PFSK-1 (cell line): Measurements from ENCODE around the gene RRM2.

Experiments
- FOXP2 ChIP-seq: optimal IDR thresholded peaks from 2 replicates; pipeline ENCODE3; 2011; ENCODE audit warnings: borderline replicate concordance, control low read depth, inconsistent platforms; ENCODE audit not compliant: insufficient read depth; ENCODE audit errors: extremely low read length, extremely low read depth
- POLR2AphosphoS5 ChIP-seq: IDR thresholded peaks from 2 replicates; pipeline ENCODE4 v1.6.1; 2012; ENCODE audit warnings: low read depth, mild to moderate bottlenecking, control low read depth, low read length, moderate library complexity
- SIN3A ChIP-seq: IDR thresholded peaks from 2 replicates; pipeline ENCODE4 v1.6.1; 2012; ENCODE audit warnings: mild to moderate bottlenecking, low read length, moderate library complexity, borderline replicate concordance; ENCODE audit not compliant: insufficient read depth
- TAF1 ChIP-seq: IDR thresholded peaks from 2 replicates; pipeline ENCODE4 v1.6.1; 2012; ENCODE audit warnings: low read length, control low read depth, borderline replicate concordance; ENCODE audit not compliant: insufficient read depth
- TF ChIP-seq, protein P1 (sequence below), 2 experiments: IDR thresholded peaks; 2 replicates each; pipeline versions ENCODE4 v1.6.1 to v1.8.0; 2011 to 2012; ENCODE audit warnings: low read depth in 2 of 2, low read length in 2 of 2, control low read depth in 1 of 2, inconsistent platforms in 1 of 2, mild to moderate bottlenecking in 1 of 2, moderate library complexity in 1 of 2; ENCODE audit not compliant: insufficient read depth in 1 of 2

RRM2 gene

DNA sequence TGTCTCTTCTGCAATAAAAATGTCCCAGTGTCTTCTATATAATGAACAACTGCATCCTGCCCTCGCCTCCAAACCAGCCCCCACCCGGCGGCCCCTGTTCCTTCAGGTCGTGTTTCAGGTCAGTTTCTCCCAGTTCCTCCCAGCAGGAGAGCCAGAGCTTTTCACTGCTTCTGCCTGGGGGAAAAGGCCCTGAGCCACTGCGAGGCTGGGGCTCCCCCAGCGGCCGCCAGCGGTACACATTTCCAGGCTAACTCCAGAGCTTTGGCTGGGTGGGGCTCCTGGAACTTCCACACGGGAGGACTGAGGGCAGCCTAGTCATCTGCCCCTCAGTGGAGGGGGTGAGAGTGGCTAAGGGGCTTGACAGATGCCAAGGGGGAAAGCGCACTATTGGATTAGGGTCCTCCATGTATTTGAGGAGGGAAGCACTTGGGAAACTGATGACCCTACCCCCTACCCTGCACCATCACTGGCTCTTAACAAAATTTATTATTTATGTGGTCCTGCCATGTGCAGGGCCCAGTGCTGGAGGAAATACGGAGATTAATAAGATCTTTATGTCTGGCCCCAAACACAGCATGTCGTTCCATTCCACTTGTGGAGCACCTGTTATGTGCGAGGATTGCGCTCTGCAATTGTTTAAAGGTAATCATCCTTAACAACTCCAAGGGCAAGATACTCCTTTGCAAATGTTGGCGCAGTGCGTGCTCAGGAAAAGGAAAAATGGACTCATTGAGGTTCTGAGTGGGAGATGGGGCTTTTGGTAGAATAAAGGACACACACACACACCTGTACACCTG lies 25.0 kb upstream of the RRM2 start:
- TF ChIP-seq FOXP2 = no peak
- TF ChIP-seq SIN3A = no peak
- no peak for TF ChIP-seq POLR2AphosphoS5
- TF ChIP-seq, protein P1, sequence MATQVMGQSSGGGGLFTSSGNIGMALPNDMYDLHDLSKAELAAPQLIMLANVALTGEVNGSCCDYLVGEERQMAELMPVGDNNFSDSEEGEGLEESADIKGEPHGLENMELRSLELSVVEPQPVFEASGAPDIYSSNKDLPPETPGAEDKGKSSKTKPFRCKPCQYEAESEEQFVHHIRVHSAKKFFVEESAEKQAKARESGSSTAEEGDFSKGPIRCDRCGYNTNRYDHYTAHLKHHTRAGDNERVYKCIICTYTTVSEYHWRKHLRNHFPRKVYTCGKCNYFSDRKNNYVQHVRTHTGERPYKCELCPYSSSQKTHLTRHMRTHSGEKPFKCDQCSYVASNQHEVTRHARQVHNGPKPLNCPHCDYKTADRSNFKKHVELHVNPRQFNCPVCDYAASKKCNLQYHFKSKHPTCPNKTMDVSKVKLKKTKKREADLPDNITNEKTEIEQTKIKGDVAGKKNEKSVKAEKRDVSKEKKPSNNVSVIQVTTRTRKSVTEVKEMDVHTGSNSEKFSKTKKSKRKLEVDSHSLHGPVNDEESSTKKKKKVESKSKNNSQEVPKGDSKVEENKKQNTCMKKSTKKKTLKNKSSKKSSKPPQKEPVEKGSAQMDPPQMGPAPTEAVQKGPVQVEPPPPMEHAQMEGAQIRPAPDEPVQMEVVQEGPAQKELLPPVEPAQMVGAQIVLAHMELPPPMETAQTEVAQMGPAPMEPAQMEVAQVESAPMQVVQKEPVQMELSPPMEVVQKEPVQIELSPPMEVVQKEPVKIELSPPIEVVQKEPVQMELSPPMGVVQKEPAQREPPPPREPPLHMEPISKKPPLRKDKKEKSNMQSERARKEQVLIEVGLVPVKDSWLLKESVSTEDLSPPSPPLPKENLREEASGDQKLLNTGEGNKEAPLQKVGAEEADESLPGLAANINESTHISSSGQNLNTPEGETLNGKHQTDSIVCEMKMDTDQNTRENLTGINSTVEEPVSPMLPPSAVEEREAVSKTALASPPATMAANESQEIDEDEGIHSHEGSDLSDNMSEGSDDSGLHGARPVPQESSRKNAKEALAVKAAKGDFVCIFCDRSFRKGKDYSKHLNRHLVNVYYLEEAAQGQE (IDR thresholded peaks at IDR 0.05; ENCODE audit: insufficient read depth in 1 of 2, low read depth in 2 of 2, low read length in 2 of 2) = no peak
- no peak for TF ChIP-seq TAF1

DNA sequence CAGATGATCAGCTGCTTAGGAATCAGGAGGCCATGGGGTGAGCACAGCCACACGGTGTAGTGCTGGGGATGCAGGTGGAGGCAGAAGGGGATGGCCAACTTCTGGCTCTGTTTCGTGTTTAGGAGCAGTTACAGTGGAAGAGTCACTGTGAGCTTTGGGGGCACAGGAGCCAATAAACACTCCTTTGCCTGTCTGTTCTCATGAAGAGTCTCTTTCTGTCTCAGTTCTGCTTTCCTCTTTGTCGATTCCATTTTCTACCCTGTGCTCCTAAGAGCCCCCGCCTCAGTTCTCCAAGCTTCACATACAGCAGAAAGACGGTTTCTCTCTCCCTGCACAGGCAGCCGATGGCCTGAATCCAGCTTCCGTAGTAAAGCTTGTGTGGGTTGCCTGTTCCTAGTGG lies 21.0 kb upstream of the RRM2 start:
- TF ChIP-seq TAF1 = no peak
- TF ChIP-seq POLR2AphosphoS5 = no peak
- TF ChIP-seq FOXP2 = no peak
- TF ChIP-seq, protein P1 (IDR thresholded peaks at IDR 0.05; ENCODE audit: insufficient read depth in 1 of 2, low read depth in 2 of 2, low read length in 2 of 2) = no peak

DNA sequence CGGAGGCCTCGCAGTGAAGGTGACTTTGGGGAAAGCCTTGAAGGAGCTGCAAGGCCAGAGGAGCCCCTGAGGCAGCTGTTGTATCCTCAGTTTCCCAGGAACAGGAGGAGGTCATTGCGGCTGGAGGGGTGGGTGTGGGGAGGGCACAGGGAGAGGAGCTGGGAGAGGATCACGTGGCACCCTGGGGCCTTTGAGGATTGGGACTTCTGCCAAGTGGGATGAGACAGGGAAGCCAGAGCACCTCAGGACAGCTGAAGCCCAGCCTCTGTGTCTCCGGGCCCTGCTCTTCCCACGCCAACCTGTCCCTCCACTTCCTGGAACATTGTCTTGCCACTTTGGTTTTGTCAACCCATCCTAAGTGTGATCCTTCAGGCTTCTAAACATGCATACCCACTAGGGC lies 19.4 kb upstream of the RRM2 start:
- TF ChIP-seq SIN3A = no peak
- no peak for TF ChIP-seq FOXP2
- TF ChIP-seq, protein P1 (IDR thresholded peaks at IDR 0.05; ENCODE audit: insufficient read depth in 1 of 2, low read depth in 2 of 2, low read length in 2 of 2) = no peak
- TF ChIP-seq TAF1 = no peak
- no peak for TF ChIP-seq POLR2AphosphoS5

DNA sequence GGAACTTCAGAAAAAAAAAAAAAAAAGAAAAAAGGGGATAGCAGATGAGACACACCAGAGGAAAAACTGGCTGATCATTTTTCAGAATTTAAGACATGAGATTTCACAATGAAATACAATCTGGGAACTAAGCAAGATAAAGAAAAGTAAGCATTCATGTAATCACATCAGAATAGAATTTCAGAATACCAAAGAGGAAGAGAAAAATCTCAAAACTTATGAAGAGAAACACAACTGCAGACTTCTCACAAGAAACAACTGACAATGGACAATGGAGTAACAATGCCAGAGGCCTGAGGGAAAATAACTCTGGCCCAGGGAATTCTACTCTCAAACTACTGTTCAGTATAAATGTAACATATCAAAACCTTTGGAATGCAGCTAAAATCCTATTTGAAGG lies 13.2 kb upstream of the RRM2 start:
- TF ChIP-seq SIN3A (no peak), TAF1 (no peak), POLR2AphosphoS5 (no peak), FOXP2 (no peak)
- TF ChIP-seq, protein P1 (IDR thresholded peaks at IDR 0.05; ENCODE audit: insufficient read depth in 1 of 2, low read depth in 2 of 2, low read length in 2 of 2) = no peak

- TF ChIP-seq, protein P1 (IDR thresholded peaks at IDR 0.05; ENCODE audit: insufficient read depth in 1 of 2, low read depth in 2 of 2, low read length in 2 of 2) = no peak
- TF ChIP-seq FOXP2 (no peak), SIN3A (no peak), TAF1 (no peak), POLR2AphosphoS5 (no peak)
Observed at GRCh38 chr2:10119027-10119325, 3.6 kb upstream of the RRM2 start.
